GM21423 (cell line): ENCODE data around the gene GEMIN4.
"Not testable (repeated sequence)": the region's sequence is repeated elsewhere in the genome, so short reads cannot be mapped to it uniquely, and the experiment has no call there.

Experiments
- ATAC-seq: cut with Tn5 transposase; IDR thresholded peaks from one replicate; pipeline ENCODE4 v1.9.1; 2021; ENCODE audit warnings: mild to moderate bottlenecking, moderate library complexity; ENCODE audit not compliant: unreplicated experiment

The GEMIN4 gene

GRCh38 chr17:704111-704864 is 47.8 kb downstream of the GEMIN4 start:
- no peak for ATAC-seq

- ATAC-seq: no peak
These were observed 48.8 kb downstream of the GEMIN4 start for GRCh38 chr17:703081-703875.

- ATAC-seq: no peak
These were observed 51.5 kb downstream of the GEMIN4 start for GRCh38 chr17:700504-701094.

GRCh38 chr17:699345-699744 is 52.7 kb downstream of the GEMIN4 start:
- ATAC-seq: no peak

- ATAC-seq: not testable (repeated sequence)
These were observed 54.0 kb downstream of the GEMIN4 start for GRCh38 chr17:698096-698495.

GRCh38 chr17:697682-698081 is 54.4 kb downstream of the GEMIN4 start:
- ATAC-seq: no peak

GRCh38 chr17:696369-696768 is 55.7 kb downstream of the GEMIN4 start:
- no peak for ATAC-seq
